DMS79 (cell line): Measurements from ENCODE around the gene TK2.

Experiments used
- DNase-seq: peaks from one replicate; lab custom pipeline; 2025; lab: John Stamatoyannopoulos, UW

The TK2 gene

GRCh38 chr16:66483689-66484452 lies 66.1 kb downstream of the TK2 start:
- DNase-seq: peak; percentile 16

- DNase-seq: no peak
These were observed 68.0 kb downstream of the TK2 start for GRCh38 chr16:66481943-66482390.

DNA sequence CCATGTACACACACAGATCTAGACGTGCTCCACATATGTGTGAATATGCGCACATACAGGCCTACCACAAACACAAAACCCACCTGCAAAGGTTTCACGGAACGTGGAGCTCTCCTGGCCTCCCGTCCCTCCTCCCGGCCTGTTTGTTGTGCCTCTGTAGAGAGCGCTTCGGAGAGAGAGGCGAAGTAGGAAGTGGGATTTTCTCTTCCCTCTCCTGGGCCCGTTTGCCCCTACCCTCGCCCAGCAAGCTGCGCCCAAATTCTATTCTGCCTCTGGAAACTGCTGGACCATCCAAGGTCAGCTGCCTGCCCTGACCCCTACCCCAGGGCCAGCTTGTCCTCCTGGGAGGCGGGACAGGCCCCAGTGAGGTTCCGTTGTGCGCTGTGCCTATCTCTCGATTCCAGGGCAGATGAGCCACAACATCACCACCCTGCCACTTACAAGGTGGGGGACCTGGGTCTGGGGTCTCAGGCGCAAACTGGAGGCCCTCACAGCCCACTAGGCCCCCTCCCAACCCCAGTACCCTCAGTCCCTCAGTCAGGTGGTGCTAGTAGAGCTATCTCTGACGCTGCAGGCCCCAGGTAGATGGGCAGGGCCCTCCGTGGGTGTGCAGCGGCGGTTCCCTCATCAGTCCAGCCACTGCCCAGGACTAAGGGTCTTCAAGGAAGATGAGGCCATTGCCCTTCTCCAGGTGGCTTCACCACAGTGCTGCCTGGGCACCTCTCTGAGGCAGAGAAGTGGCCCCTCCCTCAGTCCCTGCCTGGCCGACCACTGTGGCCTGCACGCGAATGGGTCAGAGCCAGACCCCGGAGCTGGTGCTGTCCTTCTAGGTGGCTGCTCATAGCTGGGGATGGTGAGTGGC lies 68.6 kb downstream of the TK2 start:
- no peak for DNase-seq

- DNase-seq: no peak
These were observed 69.4 kb downstream of the TK2 start for GRCh38 chr16:66480265-66481080.

GRCh38 chr16:66479661-66480264 lies 70.2 kb downstream of the TK2 start:
- no peak for DNase-seq

GRCh38 chr16:66478733-66479511 lies 71.0 kb downstream of the TK2 start:
- no peak for DNase-seq

DNA sequence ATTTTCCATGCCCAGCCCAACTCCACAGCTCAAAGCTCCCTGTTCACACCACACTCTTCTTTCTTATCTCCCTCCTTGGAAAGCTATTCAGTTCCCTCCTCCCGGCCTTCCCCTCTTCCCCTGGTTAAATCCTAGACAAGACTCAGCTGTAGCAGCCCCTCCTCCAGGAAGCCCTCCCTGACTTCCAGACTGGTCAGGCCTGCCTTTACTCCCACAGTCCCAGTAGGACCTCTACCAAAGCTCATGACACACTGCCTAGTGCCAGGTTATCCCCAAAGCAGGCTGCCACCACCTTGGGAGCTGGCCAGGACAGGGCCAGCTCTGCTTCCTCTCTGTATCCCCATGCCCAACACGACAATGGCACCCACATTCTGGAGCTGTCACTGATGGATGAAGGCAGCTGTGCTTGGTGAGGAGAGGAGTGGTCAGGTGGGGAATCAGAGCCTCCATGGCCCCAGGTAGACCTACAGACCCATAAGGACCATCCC lies 72.8 kb downstream of the TK2 start:
- DNase-seq: no peak

DNA sequence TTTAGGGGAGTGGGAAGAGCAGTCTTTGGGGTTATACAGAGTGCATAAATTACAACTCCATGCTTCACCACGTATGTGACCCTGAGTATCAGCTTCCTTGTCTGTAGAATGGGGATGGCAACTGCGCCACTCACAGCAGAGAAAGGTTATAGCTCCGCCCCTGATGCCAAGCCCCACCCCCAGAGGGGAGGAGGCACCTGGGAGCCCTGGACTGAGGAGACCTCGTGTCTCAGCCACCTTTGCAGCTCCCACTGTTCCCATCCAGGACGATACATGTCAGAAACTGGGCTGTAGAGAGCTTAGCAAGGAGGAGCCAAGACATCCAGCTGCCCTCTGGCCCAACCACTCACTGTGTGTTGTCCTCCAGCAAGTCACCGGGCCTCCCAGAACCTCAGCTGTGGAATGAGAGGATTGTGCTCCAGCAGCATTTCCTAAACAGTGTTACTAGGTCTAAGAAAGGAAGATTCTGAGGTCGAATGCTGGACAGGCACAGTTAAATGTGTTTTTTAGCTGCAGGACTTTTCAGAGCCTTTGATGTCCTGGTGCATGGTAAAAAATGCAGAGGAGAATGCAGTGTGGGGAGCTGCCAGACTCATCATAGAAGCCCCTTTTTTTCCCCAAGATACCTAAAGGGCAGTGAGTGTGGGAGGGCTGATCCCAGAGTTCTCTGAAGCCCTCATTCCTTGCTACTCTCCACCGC lies 73.4 kb downstream of the TK2 start:
- no peak for DNase-seq

DNA sequence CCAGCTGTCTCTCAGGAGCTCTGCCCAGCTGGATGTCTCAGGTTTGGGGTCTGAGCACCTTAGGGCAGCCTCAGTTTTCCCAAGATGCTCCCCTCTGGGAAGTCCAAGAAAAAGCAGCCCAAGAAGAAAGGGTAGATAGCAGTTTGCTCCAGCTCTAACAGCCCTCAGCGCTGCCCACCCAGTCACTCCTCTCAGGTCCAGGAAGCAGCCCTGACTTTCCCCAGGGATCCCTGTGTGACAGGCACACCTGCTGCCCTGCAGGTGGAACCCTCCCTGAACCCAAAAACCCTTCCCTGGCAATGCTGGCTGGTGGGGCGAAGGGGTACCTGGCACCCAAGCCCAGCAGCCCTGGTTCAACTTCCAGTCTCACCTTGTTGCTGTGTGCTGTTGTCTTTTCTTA lies 74.7 kb downstream of the TK2 start:
- no peak for DNase-seq

DNA sequence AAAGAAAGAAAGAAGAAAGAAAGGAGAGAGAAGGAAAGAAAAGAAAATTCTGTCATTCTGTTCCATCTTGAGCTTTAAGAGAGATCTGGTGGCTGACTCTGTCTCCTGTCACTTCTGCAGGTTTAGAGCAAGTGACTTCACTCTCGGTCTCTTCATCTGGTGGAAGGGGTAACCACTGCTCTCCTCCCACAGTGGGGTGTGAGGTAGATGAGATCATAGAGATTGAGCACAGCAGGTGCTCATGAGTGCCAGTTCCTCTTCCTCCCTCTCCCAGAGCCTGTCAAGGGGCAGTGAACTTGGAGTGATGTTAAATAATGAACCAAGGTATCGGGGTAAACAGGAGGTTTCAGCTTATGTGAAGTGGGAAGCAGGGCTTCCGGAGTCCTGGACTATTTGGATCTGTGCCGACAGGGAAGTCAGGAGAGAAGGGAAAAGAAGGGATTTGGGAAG lies 75.1 kb downstream of the TK2 start:
- DNase-seq: peak; percentile 50

DNA sequence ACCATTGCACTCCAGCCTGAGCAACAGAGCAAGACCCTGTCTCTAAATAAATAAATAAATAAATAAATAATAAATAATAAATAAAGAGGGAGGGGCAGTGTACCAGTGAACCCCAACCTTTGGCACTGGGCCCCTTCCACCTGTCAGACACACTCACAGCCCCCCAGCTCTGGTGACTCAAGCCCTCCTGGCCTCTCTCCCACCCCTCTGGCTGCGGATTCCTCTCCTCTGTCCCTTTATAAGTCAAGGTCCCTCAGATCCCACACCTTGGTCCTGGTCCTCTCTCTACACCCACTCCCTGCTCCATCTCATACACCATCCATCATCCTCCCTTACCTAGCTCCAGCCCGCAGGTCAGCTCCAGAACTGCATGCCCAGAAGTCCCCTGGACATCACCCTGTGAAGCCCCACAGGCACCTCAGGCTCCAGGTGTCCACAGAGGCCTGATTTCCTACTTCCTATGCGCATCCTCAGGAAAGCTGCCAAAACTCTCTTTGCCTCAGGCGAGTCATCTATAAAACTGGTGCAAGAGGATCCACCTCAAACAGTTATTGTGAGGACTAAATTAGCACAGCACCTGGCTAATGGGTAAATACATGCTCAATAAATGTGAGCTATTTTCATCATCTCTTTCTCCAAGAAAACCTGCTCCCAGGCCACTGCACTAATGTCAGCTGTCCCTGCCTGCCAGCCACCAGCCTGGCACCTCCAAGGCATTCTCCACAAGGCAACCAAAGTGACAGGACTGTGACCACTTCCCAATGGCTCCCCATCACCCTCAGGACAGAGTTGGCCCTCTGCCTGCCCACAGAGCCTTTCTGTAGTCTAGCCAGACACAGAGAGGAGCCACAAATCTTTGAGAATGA lies 76.0 kb downstream of the TK2 start:
- DNase-seq: no peak

DNA sequence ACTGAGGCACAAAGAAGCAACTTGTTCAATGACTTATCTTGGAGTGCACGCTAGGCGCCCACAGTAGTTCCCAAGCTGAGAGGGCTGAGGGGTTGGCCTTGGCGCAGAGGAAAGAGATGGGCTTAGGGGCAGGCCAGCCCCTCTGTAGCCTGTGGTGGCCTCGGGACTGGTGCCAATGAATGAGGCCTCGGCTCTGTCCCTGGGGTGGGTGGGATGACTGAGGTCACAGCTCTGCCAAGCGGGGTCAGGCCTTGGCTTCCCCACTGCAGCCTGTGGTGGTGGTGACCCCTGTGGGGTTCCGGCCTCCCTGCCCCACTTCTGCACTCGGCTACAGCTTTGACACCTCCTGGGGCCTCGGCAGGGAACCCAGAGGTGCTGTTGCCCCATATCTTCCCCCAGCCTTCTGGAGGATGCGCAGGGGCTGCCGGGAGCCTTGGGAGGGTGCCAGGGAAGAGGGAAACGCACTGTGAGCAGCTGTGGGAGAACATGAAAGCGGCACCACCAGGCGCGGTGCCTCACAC lies 76.8 kb downstream of the TK2 start:
- no peak for DNase-seq

- DNase-seq: no peak
These were observed 78.1 kb downstream of the TK2 start for GRCh38 chr16:66471716-66472393.

DNA sequence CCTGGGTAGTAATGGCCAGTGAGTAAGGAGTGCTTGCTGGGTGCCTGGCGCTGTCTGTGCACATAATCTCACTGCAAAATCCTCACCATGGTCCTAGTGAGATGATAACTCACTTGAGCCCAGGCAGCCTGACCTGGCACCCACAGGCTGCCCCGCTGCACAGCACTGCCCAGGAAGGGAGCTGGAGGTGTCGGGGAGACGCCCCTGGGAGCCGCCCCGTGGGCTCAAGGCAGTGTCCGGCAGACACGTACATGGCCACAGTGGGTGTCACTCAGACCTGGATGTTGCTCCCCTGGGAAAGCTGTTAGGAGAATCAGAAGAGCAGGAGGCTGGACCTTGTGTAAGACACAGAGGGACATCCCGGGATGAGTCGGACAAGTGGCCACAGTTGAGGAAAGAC lies 78.7 kb downstream of the TK2 start:
- no peak for DNase-seq

GRCh38 chr16:66470556-66470955 lies 79.4 kb downstream of the TK2 start:
- no peak for DNase-seq

DNA sequence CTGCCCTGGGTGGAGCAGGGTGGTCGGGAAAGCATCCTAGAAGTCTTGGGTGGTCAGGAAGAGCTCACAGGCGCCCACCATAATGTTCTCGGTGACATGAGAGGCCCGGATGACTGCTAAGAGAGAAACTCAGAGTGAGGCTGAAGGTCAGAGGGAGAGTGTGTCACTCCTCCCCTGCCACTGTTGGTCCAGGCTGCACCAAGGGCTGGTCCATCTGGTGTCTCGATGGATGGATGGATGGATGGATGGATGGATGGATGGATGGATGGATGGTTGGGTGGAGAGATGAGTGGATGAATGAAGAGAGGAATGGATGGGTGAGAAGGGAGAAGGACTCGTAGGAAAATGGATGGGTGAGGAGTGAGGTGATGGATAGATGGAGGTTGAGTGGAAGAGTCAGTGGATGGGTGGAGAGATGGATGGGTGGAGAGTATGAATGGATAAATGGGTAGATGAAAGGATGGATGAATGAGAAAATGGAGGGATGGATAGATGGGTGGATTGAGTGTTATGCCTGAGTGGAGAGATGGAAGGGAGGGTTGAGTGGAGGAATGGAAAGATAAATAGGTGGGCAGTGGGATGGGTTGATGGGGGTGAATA lies 79.9 kb downstream of the TK2 start:
- DNase-seq: no peak

DNA sequence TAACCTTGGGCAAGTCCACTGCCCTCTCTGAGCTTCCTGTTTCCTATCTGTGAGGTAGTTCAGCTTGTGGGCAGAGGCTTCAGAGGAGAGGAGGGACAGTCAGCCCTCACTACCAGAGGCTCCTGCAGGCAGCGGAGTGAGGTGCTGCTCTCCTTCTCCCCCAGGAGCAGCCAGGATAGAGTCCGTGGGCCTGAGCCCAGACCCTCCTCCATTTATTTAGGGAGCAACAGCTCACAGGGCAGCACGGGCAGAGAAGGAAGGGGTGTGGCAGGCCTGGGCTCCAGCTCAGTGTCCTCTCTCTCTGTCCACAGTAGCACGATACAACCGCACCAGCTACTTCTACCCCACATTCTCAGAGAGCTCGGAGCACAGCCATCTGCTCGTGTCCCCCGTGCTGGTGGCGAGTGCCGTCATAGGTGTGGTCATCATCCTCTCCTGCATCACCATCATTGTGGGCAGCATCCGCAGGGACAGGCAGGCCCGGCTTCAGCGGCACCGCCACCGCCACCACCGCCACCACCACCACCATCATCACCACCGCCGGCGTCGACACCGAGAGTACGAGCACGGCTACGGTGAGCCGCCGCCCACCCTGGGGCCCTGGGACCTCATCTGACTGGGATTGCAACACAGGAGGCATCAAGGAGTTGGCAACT lies 80.5 kb downstream of the TK2 start:
- no peak for DNase-seq
